Hypothalamus (tissue), 51 donors: ENCODE measurements around the gene TMPRSS4.
A peak's percentile ranks its signal among the peaks of the same experiment; 100 is the strongest.

Source experiments
- DNase-seq, 51 donors: peaks; one replicate each; lab custom pipeline; 2025; lab: John Stamatoyannopoulos, UW

The TMPRSS4 gene

DNA sequence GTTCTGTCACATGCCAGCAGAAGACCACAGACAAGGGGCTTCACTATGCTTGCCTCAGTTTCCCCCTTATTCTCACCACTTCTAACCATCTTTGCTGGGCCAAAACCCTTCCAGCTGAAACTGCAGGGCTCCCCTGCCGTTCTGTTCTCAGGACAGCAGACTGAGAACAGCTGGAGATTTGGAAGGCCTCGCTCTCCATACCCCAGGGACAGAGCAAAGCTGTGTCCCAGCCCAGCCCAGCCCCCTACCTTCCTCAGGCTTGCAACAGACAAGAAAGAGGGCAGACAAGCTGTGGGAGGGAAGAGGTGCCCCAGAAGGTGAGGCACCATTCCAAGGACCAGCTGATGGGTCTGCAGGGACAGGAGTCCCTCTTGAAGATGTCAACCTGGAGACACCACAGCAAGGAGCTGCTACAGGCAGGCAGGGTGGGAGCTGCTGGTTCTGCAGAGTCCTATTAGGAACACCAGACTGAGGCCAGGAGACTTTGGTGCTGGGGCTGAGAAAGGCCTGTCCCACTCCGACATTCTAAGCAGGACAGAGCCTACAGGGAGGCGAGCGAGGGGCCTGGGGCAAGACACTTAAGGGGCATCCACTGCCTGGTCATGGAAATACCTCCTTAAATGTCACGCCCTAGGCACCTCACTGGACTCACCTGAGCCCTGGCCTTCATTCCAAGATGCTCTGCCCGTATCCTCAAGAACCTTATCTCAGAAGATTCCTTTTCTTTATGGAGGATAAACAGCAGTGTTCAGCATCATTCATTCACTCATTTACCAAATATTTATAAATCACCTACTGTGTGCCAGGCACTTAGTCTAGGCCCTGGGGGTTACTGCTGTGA, 92.6 kb downstream of the TMPRSS4 start:
- no peak for DNase-seq

DNA sequence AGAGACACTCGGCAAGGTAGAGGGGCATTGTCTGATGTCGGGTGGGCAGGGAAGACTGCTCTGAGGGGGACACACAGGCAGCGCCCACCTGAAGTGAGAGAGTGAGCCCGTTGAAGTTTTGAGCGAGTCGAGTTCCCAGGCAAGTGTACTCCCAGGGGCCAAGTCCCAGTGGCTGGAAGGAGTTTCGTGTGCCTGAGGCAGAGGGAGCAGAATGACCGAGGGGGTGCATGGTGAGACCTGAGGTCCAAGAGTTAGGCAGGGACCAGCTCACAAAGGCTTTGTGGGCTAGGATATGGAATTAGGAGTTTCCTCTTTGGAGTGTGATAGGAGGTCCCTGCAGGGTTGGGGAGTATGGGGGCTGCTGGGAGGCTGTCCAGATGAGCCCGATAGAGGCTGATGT, 93.4 kb downstream of the TMPRSS4 start:
- DNase-seq = no peak

GRCh38 chr11:118170882-118171268, 94.0 kb downstream of the TMPRSS4 start:
- DNase-seq = peak in 1 of 51 donors; percentile 8
